IMR-90 (cell line): Measurements from ENCODE around the gene OVOL1. TPM values are rescaled to one million over a fixed set of nuclear protein-coding genes. Genes with fewer than 3 reads are reported as not detected.

Experiments
- ATAC-seq: fragments of 200-7000 bp; cut with Tn5 transposase; 2 replicates; pipeline ENCODE4 v1.9.1; 2020; ENCODE audit warnings: low read depth, mild to moderate bottlenecking, moderate library complexity
- BruUV-seq: library from RNA; stranded (reverse); fragments of 400-500 nt; replicated peaks from 2 replicates; lab custom pipeline; 2021; lab: Mats Ljungman, UMichigan
- CTCF ChIA-PET: fragments of 300-600 bp; formaldehyde crosslinking; extraction: SDS; loops from one replicate; lab custom pipeline; 2021; ENCODE audit warnings: antibody characterized with exemption; lab: Yijun Ruan, JAX
- POLR2A ChIA-PET: fragments of 300-600 bp; sonication (Branson Sonifier 250); formaldehyde crosslinking; loops from one replicate; lab custom pipeline; 2022; ENCODE audit warnings: antibody characterized with exemption; ENCODE audit not compliant: unreplicated experiment; lab: Charles Lee
- DNase-seq: peaks from one replicate; pipeline ENCODE4 v3.0.0; 2013
- H2AFZ ChIP-seq: replicated peaks from 2 replicates; pipeline ENCODE3; 2013; ENCODE audit warnings: low read length, mild to moderate bottlenecking; ENCODE audit not compliant: poor library complexity
- H2AK5ac ChIP-seq: 2 replicates; pipeline ENCODE4 v1.6.1; 2013; ENCODE audit warnings: low read depth, low read length, inconsistent platforms
- H2AK9ac ChIP-seq: replicated peaks from 2 replicates; pipeline ENCODE3; 2013; ENCODE audit warnings: mild to moderate bottlenecking, low read depth, low read length, moderate library complexity; ENCODE audit not compliant: poor library complexity
- H2BK120ac ChIP-seq: 2 replicates; pipeline ENCODE4 v1.6.1; 2013; ENCODE audit warnings: low read depth, low read length, inconsistent platforms
- H2BK15ac ChIP-seq: 3 replicates; pipeline ENCODE4 v1.6.1; 2013; ENCODE audit warnings: low read depth, low read length, inconsistent platforms
- H2BK20ac ChIP-seq: 2 replicates; pipeline ENCODE4 v1.6.1; 2013; ENCODE audit warnings: low read depth, mild to moderate bottlenecking, inconsistent platforms, low read length, moderate library complexity
- H2BK5ac ChIP-seq: 2 replicates; pipeline ENCODE4 v1.6.1; 2013; ENCODE audit warnings: mild to moderate bottlenecking, low read depth, low read length, inconsistent platforms; ENCODE audit not compliant: poor library complexity, severe bottlenecking
- H3K14ac ChIP-seq: replicated peaks from 2 replicates; pipeline ENCODE4 v1.6.1; 2013; ENCODE audit warnings: low read depth, low read length, inconsistent platforms
- H3K18ac ChIP-seq: 2 replicates; pipeline ENCODE4 v1.6.1; 2013; ENCODE audit warnings: low read depth, low read length, control low read depth
- H3K23ac ChIP-seq: 2 replicates; pipeline ENCODE4 v1.6.1; 2013; ENCODE audit warnings: low read depth, low read length, inconsistent platforms
- H3K27ac ChIP-seq: 2 replicates; pipeline ENCODE4 v1.5.1; 2013; ENCODE audit warnings: mild to moderate bottlenecking, control low read depth, low read length; ENCODE audit not compliant: insufficient read depth
- H3K27me3 ChIP-seq: 2 replicates; pipeline ENCODE4 v1.6.1; 2013; ENCODE audit warnings: low read length; ENCODE audit not compliant: control insufficient read depth, insufficient read depth
- H3K36me3 ChIP-seq: 2 replicates; pipeline ENCODE4 v1.6.1; 2013; ENCODE audit warnings: low read length, mixed read lengths; ENCODE audit not compliant: control insufficient read depth, insufficient read depth
- H3K4ac ChIP-seq: 2 replicates; pipeline ENCODE4 v1.6.1; 2013; ENCODE audit warnings: low read depth, low read length, inconsistent platforms
- H3K4me1 ChIP-seq: 2 replicates; pipeline ENCODE4 v1.6.1; 2013; ENCODE audit warnings: low read length, mixed read lengths; ENCODE audit not compliant: control insufficient read depth, insufficient read depth
- H3K4me2 ChIP-seq: 2 replicates; pipeline ENCODE4 v1.6.1; 2013; ENCODE audit warnings: low read depth, mild to moderate bottlenecking, control low read depth, low read length, moderate library complexity
- H3K4me3 ChIP-seq: 2 replicates; pipeline ENCODE4 v1.5.1; 2013; ENCODE audit warnings: low read depth, mild to moderate bottlenecking, control low read depth, low read length, moderate library complexity; ENCODE audit not compliant: insufficient read depth
- H3K56ac ChIP-seq: 2 replicates; pipeline ENCODE4 v1.6.1; 2013; ENCODE audit warnings: low read length, inconsistent platforms; ENCODE audit not compliant: insufficient read depth; ENCODE audit errors: extremely low read depth
- H3K79me1 ChIP-seq, 2 experiments: 2 replicates each; pipeline ENCODE4 v1.6.1; 2013; ENCODE audit warnings: low read length in 2 of 2, inconsistent platforms in 1 of 2, low read depth in 1 of 2
- H3K9ac ChIP-seq: 2 replicates; pipeline ENCODE4 v1.6.1; 2013; ENCODE audit warnings: low read depth, low read length, control low read depth
- H3K9me1 ChIP-seq: 2 replicates; pipeline ENCODE4 v1.6.1; 2013; ENCODE audit warnings: low read length, inconsistent platforms; ENCODE audit not compliant: insufficient read depth
- H3K9me3 ChIP-seq: 2 replicates; pipeline ENCODE4 v1.6.1; 2013; ENCODE audit warnings: low read length; ENCODE audit not compliant: control insufficient read depth, insufficient read depth
- H4K20me1 ChIP-seq: 2 replicates; pipeline ENCODE4 v1.6.1; 2013; ENCODE audit warnings: low read length, inconsistent platforms; ENCODE audit not compliant: insufficient read depth
- H4K5ac ChIP-seq: 2 replicates; pipeline ENCODE4 v1.6.1; 2013; ENCODE audit warnings: mild to moderate bottlenecking, low read depth, low read length, control low read depth
- H4K8ac ChIP-seq, 2 experiments: 2 replicates each; pipeline ENCODE4 v1.6.1; 2013; ENCODE audit warnings: low read depth in 2 of 2, low read length in 2 of 2, control low read depth in 1 of 2, inconsistent platforms in 1 of 2
- H4K91ac ChIP-seq: 2 replicates; pipeline ENCODE4 v1.6.1; 2013; ENCODE audit warnings: low read depth, low read length, inconsistent platforms; ENCODE audit not compliant: insufficient read depth
- BHLHE40 ChIP-seq: fragments of 150-350 bp; IDR thresholded peaks from 2 replicates; pipeline ENCODE4 v1.6.1; 2016; ENCODE audit warnings: mild to moderate bottlenecking, low read depth, low read length
- CEBPB ChIP-seq: IDR thresholded peaks from 2 replicates; pipeline ENCODE4 v1.6.1; 2012; ENCODE audit warnings: low read depth, low read length, improper control_type of control experiment
- CHD1 ChIP-seq: IDR thresholded peaks from 2 replicates; pipeline ENCODE4 v1.6.1; 2012; ENCODE audit warnings: low read depth, low read length, improper control_type of control experiment
- FOS ChIP-seq: fragments of 150-350 bp; IDR thresholded peaks from 2 replicates; pipeline ENCODE4 v1.6.1; 2016; ENCODE audit warnings: low read depth, low read length
- MAFK ChIP-seq: IDR thresholded peaks from 2 replicates; pipeline ENCODE4 v1.6.1; 2012; ENCODE audit warnings: low read depth, low read length, improper control_type of control experiment
- MAZ ChIP-seq: IDR thresholded peaks from 2 replicates; pipeline ENCODE4 v1.6.1; 2012; ENCODE audit warnings: low read depth, mild to moderate bottlenecking, low read length, improper control_type of control experiment, moderate library complexity, borderline replicate concordance
- MXI1 ChIP-seq: IDR thresholded peaks from 2 replicates; pipeline ENCODE4 v1.6.1; 2012; ENCODE audit warnings: low read depth, mild to moderate bottlenecking, low read length, moderate library complexity, borderline replicate concordance
- NFE2L2 ChIP-seq: fragments of 150-350 bp; IDR thresholded peaks from 2 replicates; pipeline ENCODE4 v1.6.1; 2016; ENCODE audit warnings: low read depth, mild to moderate bottlenecking, low read length
- POLR2A ChIP-seq: IDR thresholded peaks from 2 replicates; pipeline ENCODE4 v1.6.1; 2012; ENCODE audit warnings: mild to moderate bottlenecking, low read depth, low read length
- RAD21 ChIP-seq: IDR thresholded peaks from 2 replicates; pipeline ENCODE4 v1.6.1; 2012; ENCODE audit warnings: low read length, improper control_type of control experiment
- RCOR1 ChIP-seq: IDR thresholded peaks from 2 replicates; pipeline ENCODE4 v1.6.1; 2012; ENCODE audit warnings: mild to moderate bottlenecking, low read length, improper control_type of control experiment; ENCODE audit not compliant: insufficient replicate concordance
- RFX5 ChIP-seq: IDR thresholded peaks from 2 replicates; pipeline ENCODE4 v1.8.0; 2012; ENCODE audit warnings: low read depth, mild to moderate bottlenecking, low read length, moderate library complexity
- SMC3 ChIP-seq: fragments of 150-350 bp; IDR thresholded peaks from 2 replicates; pipeline ENCODE4 v1.6.1; 2016; ENCODE audit warnings: low read depth, mild to moderate bottlenecking, antibody characterized with exemption, low read length, moderate library complexity
- WGBS, 2 experiments: methylation state at CpG; one replicate each; pipeline versions ENCODE4 v1.1.5 to v1.1.7; 2013; ENCODE audit warnings: missing lambda C conversion rate in 2 of 2; ENCODE audit not compliant: insufficient read length in 1 of 2; ENCODE audit errors: extremely low coverage in 2 of 2; 5-methylcytosine and 5-hydroxymethylcytosine counted together
- dilution Hi-C: fragments of 300-500 bp; cut with HindIII; formaldehyde crosslinking; loops from one replicate; pipeline ENCODE4 v1.14.3; 2018; ENCODE audit warnings: low sequenced_read_pairs; ENCODE audit not compliant: unreplicated experiment
- in situ Hi-C: fragments of 300-500 bp; cut with MboI; formaldehyde crosslinking; loops from 3 replicates; pipeline ENCODE4 v1.14.3; 2019; ENCODE audit warnings: low sequenced_read_pairs, inconsistent platforms, mixed read lengths
- intact Hi-C: fragments of 100-400 bp; cut with micrococcal nuclease; formaldehyde crosslinking; loops from 2 replicates; pipeline ENCODE4 v1.10.0; 2022
- polyA plus RNA-seq, 3 experiments: library from polyadenylated mRNA; depleted of rRNA; stranded (reverse); fragments of >200 nt; gene quantifications; 2 replicates each; pipeline ENCODE4 v1.2.3, GENCODE V29; 2012; ENCODE audit warnings: low replicate concordance in 1 of 3
- total RNA-seq: library from RNA; depleted of rRNA; stranded (reverse); fragments of >200 nt; gene quantifications from 2 replicates; pipeline ENCODE4 v1.2.3, GENCODE V29; 2012
- TF ChIP-seq, protein P1 (sequence below): fragments of 150-350 bp; IDR thresholded peaks from 2 replicates; pipeline ENCODE4 v1.6.1; 2017; ENCODE audit warnings: mild to moderate bottlenecking, antibody characterized with exemption, low read length, low read depth
- TF ChIP-seq, protein P2 (sequence below): conservative IDR thresholded peaks from 2 replicates; pipeline ENCODE4 v1.5.1; 2012; ENCODE audit warnings: mild to moderate bottlenecking, low read depth, low read length, improper control_type of control experiment
- TF ChIP-seq, protein P3 (sequence below): fragments of 150-350 bp; IDR thresholded peaks from 2 replicates; pipeline ENCODE4 v1.6.1; 2016; ENCODE audit warnings: low read depth, mild to moderate bottlenecking, low read length, moderate library complexity, borderline replicate concordance

OVOL1 gene
- total and polyA plus RNA-seq, 2 of the 4 experiments (the other 2 are of a cell fraction): not detected

DNA sequence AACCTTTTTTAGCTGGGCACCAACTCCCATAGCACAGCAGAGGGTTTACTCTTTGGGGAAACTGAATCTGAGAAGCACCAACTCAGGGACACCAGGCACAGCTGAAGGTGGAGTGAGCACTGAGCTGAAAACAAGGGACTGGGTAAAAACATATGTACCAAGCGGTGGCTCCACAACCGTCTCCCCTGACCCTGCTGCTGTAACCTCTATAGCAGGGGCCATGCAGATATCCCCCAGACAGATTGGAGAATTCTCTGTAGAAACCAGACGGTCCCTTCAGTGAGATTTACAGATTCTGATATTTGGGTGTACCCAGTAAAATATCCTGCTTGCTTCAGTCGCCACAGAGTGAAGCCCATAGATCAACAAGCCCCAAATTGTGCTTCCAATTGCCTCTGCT is 42.6 kb downstream of the OVOL1 start:
- Histone ChIP-seq H2BK5ac (no peak overlapping the region), H2AFZ (no peak overlapping the region), H3K9me1 (peaks cover 11% of the 10 kb centered on the region), H2BK120ac (no peak overlapping the region), H2BK20ac (no peak overlapping the region), H3K36me3 (no peaks in the 10 kb centered on the region), H2AK5ac (no peak overlapping the region), H3K4me2 (no peak overlapping the region), H3K27me3 (peaks cover 16% of the 10 kb centered on the region), H4K8ac (no peak overlapping the region), H2BK15ac (no peak overlapping the region), H3K18ac (no peak overlapping the region), H2AK9ac (no peak overlapping the region), H4K91ac (no peak overlapping the region), H3K9ac (no peak overlapping the region), H3K14ac (no peak overlapping the region), H4K20me1 (no peaks in the 10 kb centered on the region), H3K4ac (no peak overlapping the region), H3K9me3 (no peaks in the 10 kb centered on the region), H4K5ac (no peak overlapping the region), H3K79me1 (peaks cover 5 to 6% of the 10 kb centered on the region in 2 experiments; a peak in 2 of 4 replicates), H3K27ac (no peak overlapping the region), H3K4me1 (peaks cover 3% of the 10 kb centered on the region), H3K4me3 (no peak overlapping the region), H3K23ac (no peak overlapping the region), H3K56ac (no peak overlapping the region)
- ChIA-PET CTCF (no interaction called here), POLR2A (no interaction called here)
- DNase-seq: no peak
- no TSS peak for BruUV-seq
- TF ChIP-seq POLR2A: no peak
- TF ChIP-seq, protein P1, sequence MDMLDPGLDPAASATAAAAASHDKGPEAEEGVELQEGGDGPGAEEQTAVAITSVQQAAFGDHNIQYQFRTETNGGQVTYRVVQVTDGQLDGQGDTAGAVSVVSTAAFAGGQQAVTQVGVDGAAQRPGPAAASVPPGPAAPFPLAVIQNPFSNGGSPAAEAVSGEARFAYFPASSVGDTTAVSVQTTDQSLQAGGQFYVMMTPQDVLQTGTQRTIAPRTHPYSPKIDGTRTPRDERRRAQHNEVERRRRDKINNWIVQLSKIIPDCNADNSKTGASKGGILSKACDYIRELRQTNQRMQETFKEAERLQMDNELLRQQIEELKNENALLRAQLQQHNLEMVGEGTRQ: no peak
- no peak for TF ChIP-seq NFE2L2
- TF ChIP-seq, protein P2, sequence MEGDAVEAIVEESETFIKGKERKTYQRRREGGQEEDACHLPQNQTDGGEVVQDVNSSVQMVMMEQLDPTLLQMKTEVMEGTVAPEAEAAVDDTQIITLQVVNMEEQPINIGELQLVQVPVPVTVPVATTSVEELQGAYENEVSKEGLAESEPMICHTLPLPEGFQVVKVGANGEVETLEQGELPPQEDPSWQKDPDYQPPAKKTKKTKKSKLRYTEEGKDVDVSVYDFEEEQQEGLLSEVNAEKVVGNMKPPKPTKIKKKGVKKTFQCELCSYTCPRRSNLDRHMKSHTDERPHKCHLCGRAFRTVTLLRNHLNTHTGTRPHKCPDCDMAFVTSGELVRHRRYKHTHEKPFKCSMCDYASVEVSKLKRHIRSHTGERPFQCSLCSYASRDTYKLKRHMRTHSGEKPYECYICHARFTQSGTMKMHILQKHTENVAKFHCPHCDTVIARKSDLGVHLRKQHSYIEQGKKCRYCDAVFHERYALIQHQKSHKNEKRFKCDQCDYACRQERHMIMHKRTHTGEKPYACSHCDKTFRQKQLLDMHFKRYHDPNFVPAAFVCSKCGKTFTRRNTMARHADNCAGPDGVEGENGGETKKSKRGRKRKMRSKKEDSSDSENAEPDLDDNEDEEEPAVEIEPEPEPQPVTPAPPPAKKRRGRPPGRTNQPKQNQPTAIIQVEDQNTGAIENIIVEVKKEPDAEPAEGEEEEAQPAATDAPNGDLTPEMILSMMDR: no peak
- TF ChIP-seq MXI1: no peak
- TF ChIP-seq RAD21: no peak
- no peak for TF ChIP-seq CHD1
- TF ChIP-seq, protein P3, sequence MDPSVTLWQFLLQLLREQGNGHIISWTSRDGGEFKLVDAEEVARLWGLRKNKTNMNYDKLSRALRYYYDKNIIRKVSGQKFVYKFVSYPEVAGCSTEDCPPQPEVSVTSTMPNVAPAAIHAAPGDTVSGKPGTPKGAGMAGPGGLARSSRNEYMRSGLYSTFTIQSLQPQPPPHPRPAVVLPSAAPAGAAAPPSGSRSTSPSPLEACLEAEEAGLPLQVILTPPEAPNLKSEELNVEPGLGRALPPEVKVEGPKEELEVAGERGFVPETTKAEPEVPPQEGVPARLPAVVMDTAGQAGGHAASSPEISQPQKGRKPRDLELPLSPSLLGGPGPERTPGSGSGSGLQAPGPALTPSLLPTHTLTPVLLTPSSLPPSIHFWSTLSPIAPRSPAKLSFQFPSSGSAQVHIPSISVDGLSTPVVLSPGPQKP: no peak
- no peak for TF ChIP-seq CEBPB
- no peak for TF ChIP-seq SMC3
- no peak for TF ChIP-seq MAFK
- no peak for TF ChIP-seq RCOR1
- TF ChIP-seq MAZ: no peak
- no peak for TF ChIP-seq RFX5
- TF ChIP-seq BHLHE40: no peak
- no peak for TF ChIP-seq FOS
- intact Hi-C loops: no loop called here
- ATAC-seq: no peak
- in situ Hi-C loops: no loop called here
- dilution Hi-C loops: no loop called here
- 60% methylated on average over 1 of the region's 4 CpGs; no CpG with 5 or more reads in 1 of the 2 experiments for WGBS, 2 experiments
